NB4 (cell line): ENCODE data around the gene COL4A4.

Experiments used
- CTCF ChIP-seq: IDR thresholded peaks from one replicate; pipeline ENCODE4 v1.5.1; 2012; ENCODE audit warnings: low read depth, low read length
- MAX ChIP-seq: IDR thresholded peaks from 2 replicates; pipeline ENCODE4 v1.6.1; 2011; ENCODE audit warnings: low read depth, low read length
- MYC ChIP-seq: IDR thresholded peaks from 2 replicates; pipeline ENCODE4 v1.6.1; 2011; ENCODE audit warnings: low read depth, low read length
- POLR2A ChIP-seq: IDR thresholded peaks from 2 replicates; pipeline ENCODE4 v1.6.1; 2011; ENCODE audit warnings: mild to moderate bottlenecking; ENCODE audit not compliant: insufficient read length; ENCODE audit errors: extremely low read depth

DNA sequence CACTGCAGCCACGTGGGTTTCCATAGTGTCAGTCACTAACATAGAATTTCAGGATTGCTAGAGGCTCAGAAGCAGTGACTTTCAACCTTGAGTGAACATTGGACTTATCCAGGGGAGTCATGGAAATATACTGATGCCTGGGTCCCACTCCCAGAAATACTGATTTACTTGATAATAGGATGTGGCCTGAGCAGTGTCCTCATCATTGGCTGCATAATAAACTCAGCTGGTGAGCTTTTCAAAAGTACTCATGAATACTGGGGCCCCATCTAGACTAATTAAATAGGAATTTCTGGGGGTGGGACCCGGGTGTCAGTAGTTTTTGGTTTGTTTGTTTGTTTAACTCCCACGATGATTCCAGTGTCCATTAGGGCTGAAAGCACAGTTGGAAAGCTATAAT, 141.4 kb downstream of the COL4A4 start:
- TF ChIP-seq CTCF (no peak), POLR2A (no peak), MAX (no peak), MYC (no peak)
